HUES48 (cell line): ENCODE measurements around the gene GSK3B.

Source experiments
- H3K27ac ChIP-seq: one replicate; pipeline ENCODE4 v1.7.0; 2013; ENCODE audit warnings: low read depth, low read length, inconsistent platforms
- H3K27me3 ChIP-seq: 2 replicates; pipeline ENCODE4 v1.6.1; 2013; ENCODE audit warnings: mild to moderate bottlenecking, low read length; ENCODE audit not compliant: control insufficient read depth, insufficient read depth
- H3K36me3 ChIP-seq: 2 replicates; pipeline ENCODE4 v1.6.1; 2013; ENCODE audit warnings: low read length; ENCODE audit not compliant: control insufficient read depth, insufficient read depth
- H3K4me1 ChIP-seq: 2 replicates; pipeline ENCODE4 v1.6.1; 2013; ENCODE audit warnings: mild to moderate bottlenecking, low read length; ENCODE audit not compliant: control insufficient read depth, insufficient read depth
- H3K4me3 ChIP-seq: 2 replicates; pipeline ENCODE4 v1.5.1; 2013; ENCODE audit warnings: mild to moderate bottlenecking, low read depth, low read length
- H3K9ac ChIP-seq: 2 replicates; pipeline ENCODE4 v1.6.1; 2013; ENCODE audit warnings: mild to moderate bottlenecking, low read depth, low read length, moderate library complexity
- H3K9me3 ChIP-seq: 2 replicates; pipeline ENCODE4 v1.6.1; 2013; ENCODE audit warnings: low read length; ENCODE audit not compliant: control insufficient read depth, insufficient read depth

The GSK3B gene

GRCh38 chr3:119779731-119780383, 314.4 kb downstream of the GSK3B start:
- Histone ChIP-seq H3K27me3 (no peaks in the 10 kb centered on the region), H3K4me1 (peaks cover 2% of the 10 kb centered on the region), H3K9me3 (no peaks in the 10 kb centered on the region), H3K36me3 (no peaks in the 10 kb centered on the region), H3K9ac (no peak overlapping the region), H3K4me3 (no peak overlapping the region), H3K27ac (no peak overlapping the region)

DNA sequence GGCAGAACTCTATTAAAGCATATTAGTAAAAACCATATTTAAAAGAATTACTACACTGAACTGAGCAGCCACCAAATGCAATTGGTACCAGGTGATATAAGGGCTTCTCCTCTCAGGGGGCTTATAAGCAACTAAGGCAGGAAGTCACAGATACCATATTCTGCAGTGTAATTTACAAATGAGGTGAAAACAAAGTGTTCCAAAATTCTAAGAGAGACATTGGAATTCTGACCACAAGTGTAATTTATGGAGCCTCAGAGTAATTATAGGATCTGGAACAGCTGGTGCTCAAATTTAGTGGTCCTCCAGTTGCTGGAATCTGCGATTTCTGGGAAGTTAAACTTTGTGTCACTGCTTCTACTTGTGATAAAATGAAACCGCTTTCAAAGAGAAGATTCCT, 315.4 kb downstream of the GSK3B start:
- Histone ChIP-seq H3K4me1 (peaks cover 9% of the 10 kb centered on the region), H3K27ac (no peak overlapping the region), H3K9me3 (no peaks in the 10 kb centered on the region), H3K4me3 (no peak overlapping the region), H3K9ac (no peak overlapping the region), H3K27me3 (no peaks in the 10 kb centered on the region), H3K36me3 (no peaks in the 10 kb centered on the region)

GRCh38 chr3:119778176-119778575, 316.1 kb downstream of the GSK3B start:
- no peak overlapping the region for H3K27ac ChIP-seq
- no peaks in the 10 kb centered on the region for H3K36me3 ChIP-seq
- H3K9me3 ChIP-seq = no peaks in the 10 kb centered on the region
- no peaks in the 10 kb centered on the region for H3K27me3 ChIP-seq
- H3K4me1 ChIP-seq = peaks cover 9% of the 10 kb centered on the region
- H3K4me3 ChIP-seq = no peak overlapping the region
- H3K9ac ChIP-seq = no peak overlapping the region

DNA sequence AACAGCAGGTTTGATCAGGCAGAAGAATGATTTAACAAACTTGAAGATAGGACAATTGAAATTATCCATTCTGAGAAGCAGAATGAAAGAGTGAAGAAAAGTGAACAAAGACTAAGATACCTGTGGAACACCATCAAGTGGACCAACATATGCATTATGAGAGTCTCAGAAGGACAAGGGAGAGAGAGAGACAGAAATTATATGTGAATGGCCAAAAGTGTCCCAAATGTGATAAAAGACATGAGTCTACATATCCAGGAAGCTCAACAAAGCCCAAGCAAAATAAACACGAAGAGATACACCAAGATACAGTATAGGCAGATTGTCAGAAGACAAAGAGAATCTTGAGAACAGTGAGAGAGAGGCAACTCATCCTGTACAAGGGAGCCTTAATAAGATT, 317.9 kb downstream of the GSK3B start:
- Histone ChIP-seq H3K9ac (no peak overlapping the region), H3K4me1 (peaks cover 9% of the 10 kb centered on the region), H3K27ac (no peak overlapping the region), H3K4me3 (no peak overlapping the region), H3K36me3 (no peaks in the 10 kb centered on the region), H3K27me3 (no peaks in the 10 kb centered on the region), H3K9me3 (no peaks in the 10 kb centered on the region)

GRCh38 chr3:119774444-119774843, 319.8 kb downstream of the GSK3B start:
- Histone ChIP-seq H3K27me3 (no peaks in the 10 kb centered on the region), H3K9me3 (no peaks in the 10 kb centered on the region), H3K4me3 (no peak overlapping the region), H3K27ac (no peak overlapping the region), H3K4me1 (peaks cover 9% of the 10 kb centered on the region), H3K36me3 (no peaks in the 10 kb centered on the region), H3K9ac (no peak overlapping the region)
